Panc1 (cell line): Measurements from ENCODE around the gene DUS1L.

ENCODE experiments used
- CTCF ChIP-seq: fragments of 450-650 bp; IDR thresholded peaks from 2 replicates; pipeline ENCODE4 v1.5.1; 2017; ENCODE audit warnings: mild to moderate bottlenecking
- POLR2AphosphoS5 ChIP-seq: IDR thresholded peaks from 2 replicates; pipeline ENCODE4 v1.6.1; 2012; ENCODE audit warnings: mild to moderate bottlenecking, low read depth, low read length, moderate library complexity

DNA sequence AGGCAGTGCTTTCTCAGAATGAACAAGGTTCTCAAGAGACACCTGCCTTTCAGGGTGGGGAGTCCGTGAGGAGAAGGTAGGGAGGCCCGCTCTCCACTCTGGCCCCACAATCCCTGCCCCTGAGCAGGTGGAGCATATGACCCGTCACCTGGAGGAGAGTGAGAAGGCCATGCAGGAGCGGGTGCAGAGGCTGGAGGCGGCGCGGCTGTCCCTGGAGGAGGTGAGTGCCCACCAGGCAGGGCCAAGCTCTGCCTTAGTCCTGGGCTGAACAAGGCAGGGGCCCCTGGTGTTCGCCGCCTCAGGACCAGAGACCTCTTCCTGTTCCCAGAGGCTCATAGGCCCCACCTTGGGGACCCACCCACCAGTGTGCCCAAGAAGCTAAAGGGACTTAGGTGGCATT lies 36.6 kb downstream of the DUS1L start:
- TF ChIP-seq CTCF (no peak), POLR2AphosphoS5 (no peak)
